Astrocyte of the spinal cord (primary cell): ENCODE results near the gene SH3RF3.
A peak's percentile ranks its signal among the peaks of the same experiment; 100 is the strongest.

Experiments
- DNase-seq: peaks from one replicate; pipeline ENCODE4 v3.0.0; 2011; ENCODE audit warnings: low read depth, low spot score
- H3K4me3 ChIP-seq: 2 replicates; pipeline ENCODE4 v1.5.1; 2011; ENCODE audit warnings: low read depth, mild to moderate bottlenecking, low read length, moderate library complexity
- in situ Hi-C: cut with HindIII; loops from 2 replicates; pipeline ENCODE4 v1.10.0; 2017; ENCODE audit warnings: low sequenced_read_pairs
- TF ChIP-seq, protein P1 (sequence below): IDR thresholded peaks from 2 replicates; pipeline ENCODE4 v1.5.1; 2012; ENCODE audit warnings: low read depth, mild to moderate bottlenecking, low read length, inconsistent platforms

Gene SH3RF3

GRCh38 chr2:109481196-109481555 lies 352.2 kb downstream of the SH3RF3 start:
- in situ Hi-C loops: no loop called here
- DNase-seq: no peak
- TF ChIP-seq, protein P1, sequence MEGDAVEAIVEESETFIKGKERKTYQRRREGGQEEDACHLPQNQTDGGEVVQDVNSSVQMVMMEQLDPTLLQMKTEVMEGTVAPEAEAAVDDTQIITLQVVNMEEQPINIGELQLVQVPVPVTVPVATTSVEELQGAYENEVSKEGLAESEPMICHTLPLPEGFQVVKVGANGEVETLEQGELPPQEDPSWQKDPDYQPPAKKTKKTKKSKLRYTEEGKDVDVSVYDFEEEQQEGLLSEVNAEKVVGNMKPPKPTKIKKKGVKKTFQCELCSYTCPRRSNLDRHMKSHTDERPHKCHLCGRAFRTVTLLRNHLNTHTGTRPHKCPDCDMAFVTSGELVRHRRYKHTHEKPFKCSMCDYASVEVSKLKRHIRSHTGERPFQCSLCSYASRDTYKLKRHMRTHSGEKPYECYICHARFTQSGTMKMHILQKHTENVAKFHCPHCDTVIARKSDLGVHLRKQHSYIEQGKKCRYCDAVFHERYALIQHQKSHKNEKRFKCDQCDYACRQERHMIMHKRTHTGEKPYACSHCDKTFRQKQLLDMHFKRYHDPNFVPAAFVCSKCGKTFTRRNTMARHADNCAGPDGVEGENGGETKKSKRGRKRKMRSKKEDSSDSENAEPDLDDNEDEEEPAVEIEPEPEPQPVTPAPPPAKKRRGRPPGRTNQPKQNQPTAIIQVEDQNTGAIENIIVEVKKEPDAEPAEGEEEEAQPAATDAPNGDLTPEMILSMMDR: no peak
- H3K4me3 ChIP-seq: no peak overlapping the region

DNA sequence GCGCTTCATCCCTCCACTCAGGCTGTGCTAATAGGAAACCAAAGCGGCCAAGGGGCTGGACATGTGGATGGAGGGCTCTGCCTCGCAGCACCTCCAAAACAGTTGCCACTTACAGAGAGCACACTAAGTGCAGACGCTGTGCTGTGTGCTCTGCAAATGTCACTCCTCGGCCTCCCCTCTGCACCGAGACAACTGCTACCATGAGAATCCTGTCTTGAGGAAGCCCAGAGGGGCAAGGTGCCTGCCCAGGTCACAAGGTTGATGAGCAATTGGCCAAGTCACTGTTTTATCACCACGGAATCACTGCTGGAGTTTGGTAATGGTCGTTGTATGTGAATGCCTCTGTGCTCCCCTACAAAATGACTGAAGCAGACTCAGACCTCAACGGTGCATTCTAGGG lies 352.6 kb downstream of the SH3RF3 start:
- in situ Hi-C loops: no loop called here
- H3K4me3 ChIP-seq: no peak overlapping the region
- DNase-seq: no peak
- TF ChIP-seq, protein P1: no peak

GRCh38 chr2:109482361-109482861 lies 353.4 kb downstream of the SH3RF3 start:
- DNase-seq: no peak

GRCh38 chr2:109486711-109487535 lies 357.9 kb downstream of the SH3RF3 start:
- H3K4me3 ChIP-seq: no peak overlapping the region
- TF ChIP-seq, protein P1: no peak
- in situ Hi-C loops: no loop called here
- peak; percentile 83 for DNase-seq

More at GRCh38 chr2:109482361-109482861, 353.4 kb downstream of the SH3RF3 start:
- in situ Hi-C loops: no loop called here
- TF ChIP-seq, protein P1: no peak
- no peak overlapping the region for H3K4me3 ChIP-seq

DNA sequence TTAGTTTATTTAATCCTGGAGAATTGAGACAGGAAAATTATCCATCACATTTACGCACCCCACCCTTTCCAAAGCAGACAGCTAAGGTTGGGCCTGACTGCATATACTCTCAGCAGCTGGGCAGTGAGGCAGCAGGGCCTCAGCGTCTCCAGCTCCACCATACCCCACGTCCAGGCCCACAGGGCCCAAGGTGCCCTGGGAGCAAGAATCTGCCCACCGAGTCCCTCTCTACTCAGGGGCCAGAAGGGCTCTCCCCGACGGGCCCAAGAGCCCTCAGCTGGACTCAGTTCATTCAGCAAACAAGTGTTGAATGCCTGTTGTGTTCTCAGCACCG lies 358.5 kb downstream of the SH3RF3 start:
- TF ChIP-seq, protein P1: no peak
- in situ Hi-C loops: no loop called here

DNA sequence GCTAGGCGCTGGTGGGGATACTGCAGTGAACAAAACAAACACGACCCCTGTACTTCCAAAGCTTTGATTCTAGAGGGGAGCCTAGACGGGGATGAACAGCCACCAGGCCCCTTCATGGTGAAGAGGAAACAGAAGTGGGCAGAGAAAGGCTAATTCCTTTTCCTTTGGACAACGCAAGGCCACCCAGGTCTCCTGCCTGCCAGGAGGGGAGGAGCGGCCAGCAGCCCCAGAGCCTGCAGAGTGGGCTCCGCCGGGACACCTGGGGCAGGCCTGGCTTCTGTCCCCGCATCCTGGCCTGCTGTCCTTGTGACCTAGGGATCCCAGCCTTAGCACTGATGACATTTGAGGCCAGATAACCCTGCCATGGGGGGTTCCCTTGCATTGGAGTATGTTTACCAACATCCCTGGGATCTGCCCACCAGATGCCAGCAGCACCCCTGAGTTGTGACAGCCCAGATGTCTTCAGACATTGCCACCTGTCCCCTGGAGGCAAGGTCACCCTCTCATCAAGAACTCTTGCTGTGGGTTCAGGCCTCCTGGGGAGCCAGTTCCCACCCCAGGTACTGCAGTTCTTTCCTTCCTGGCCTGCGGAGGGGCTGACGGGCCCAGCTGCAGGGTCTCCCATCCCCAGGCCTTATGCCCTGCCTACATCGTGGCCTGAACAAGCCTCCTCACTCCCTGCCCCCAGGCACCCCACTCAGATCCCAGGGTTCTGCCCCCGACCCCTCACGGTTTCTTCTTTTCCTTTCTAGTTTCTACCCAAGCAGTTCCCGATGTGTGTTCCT lies 359.1 kb downstream of the SH3RF3 start:
- H3K4me3 ChIP-seq: no peak overlapping the region
- TF ChIP-seq, protein P1: no peak
- no peak for DNase-seq
- in situ Hi-C loops: no loop called here

More for the DNA sequence above, 358.5 kb downstream of the SH3RF3 start:
- no peak for DNase-seq
- H3K4me3 ChIP-seq: no peak overlapping the region
